Measurements from ENCODE around the gene TTC7B. TPM values are rescaled to one million over a fixed set of nuclear protein-coding genes. Genes with fewer than 3 reads are reported as not detected.
"Not testable (repeated sequence)": the region's sequence is repeated elsewhere in the genome, so short reads cannot be mapped to it uniquely, and the experiment has no call there.

The TTC7B gene
- total and polyA plus RNA-seq, 2 donors (not counting 1 experiment from before 2014, with no cell fraction given): 0.36 to 3.2 TPM

GRCh38 chr14:90844321-90844720 lies 28.1 kb upstream of the TTC7B start:
- no peaks in the 10 kb centered on the region for H3K27me3 Mint-ChIP-seq
- no peaks in the 10 kb centered on the region for H3K27me3 ChIP-seq (replicated peaks in 1 of 4; ENCODE audit: control extremely low read depth in 1 of 4, control insufficient read depth in 3 of 4, insufficient read depth in 4 of 4, low read length in 3 of 4)

GRCh38 chr14:90842726-90843125 lies 26.5 kb upstream of the TTC7B start:
- no peaks in the 10 kb centered on the region for H3K79me2 ChIP-seq (ENCODE audit: control insufficient read depth, insufficient read depth, low read length)
- POLR2A ChIA-PET: no interaction called here
- H3K27ac ChIP-seq (ENCODE audit: low read length in 2 of 2): no peak overlapping the region
- CTCF ChIA-PET: no interaction called here
- ATAC-seq (ENCODE audit: low read depth) (no peak), DNase-seq (no peak)
- no peaks in the 10 kb centered on the region for H4K20me1 ChIP-seq (ENCODE audit: control insufficient read depth, insufficient read depth, low read length, poor library complexity, severe bottlenecking)
- H3K9ac ChIP-seq (ENCODE audit: low read length): no peak overlapping the region
- H2AFZ ChIP-seq (ENCODE audit: insufficient read depth, low read depth, low read length, poor library complexity, severe bottlenecking): no peak overlapping the region
- no peaks in the 10 kb centered on the region for H3K36me3 ChIP-seq (replicated peaks in 1 of 2; ENCODE audit: control extremely low read depth in 1 of 2, control insufficient read depth in 1 of 2, extremely low read depth in 1 of 2, insufficient read depth in 2 of 2, low read length in 1 of 2)
- no peaks in the 10 kb centered on the region for H3K27me3 ChIP-seq (replicated peaks in 1 of 4; ENCODE audit: control extremely low read depth in 1 of 4, control insufficient read depth in 3 of 4, insufficient read depth in 4 of 4, low read length in 3 of 4)
- no peak overlapping the region for H3K27ac Mint-ChIP-seq
- TF ChIP-seq CTCF (IDR thresholded peaks at IDR 0.05) (no peak), EZH2 (IDR thresholded peaks at IDR 0.05; ENCODE audit: borderline replicate concordance, insufficient read depth, low read depth, low read length, poor library complexity, severe bottlenecking) (no peak)
- no peaks in the 10 kb centered on the region for H3K4me1 Mint-ChIP-seq
- no peak overlapping the region for H3K4me2 ChIP-seq (replicated peaks; ENCODE audit: low read depth, low read length, poor library complexity, severe bottlenecking)
- H3K9me3 ChIP-seq (ENCODE audit: control extremely low read depth in 1 of 3, control insufficient read depth in 2 of 3, insufficient read depth in 1 of 3, low read length in 2 of 3): peaks cover 0 to 3% (median 0%) of the 10 kb centered on the region in 3 donors
- intact Hi-C loops (cut with micrococcal nuclease): no loop called here
- 47% methylated on average over 4 of the region's 6 CpGs for WGBS (ENCODE audit: insufficient coverage)
- H3K9me3 Mint-ChIP-seq (ENCODE audit: insufficient read depth): peaks cover 2% of the 10 kb centered on the region
- no peak overlapping the region for H3K4me3 Mint-ChIP-seq
- no peaks in the 10 kb centered on the region for H3K27me3 Mint-ChIP-seq
- H3K4me1 ChIP-seq (ENCODE audit: control insufficient read depth in 2 of 2, insufficient read depth in 2 of 2, low read length in 2 of 2): no peaks in the 10 kb centered on the region
- H3K4me3 ChIP-seq (ENCODE audit: control extremely low read depth in 1 of 5, extremely low read depth in 1 of 5, insufficient read depth in 1 of 5, low read depth in 2 of 5, low read length in 4 of 5): no peak overlapping the region

More at GRCh38 chr14:90844321-90844720, 28.1 kb upstream of the TTC7B start:
- Histone ChIP-seq H4K20me1 (ENCODE audit: control insufficient read depth, insufficient read depth, low read length, poor library complexity, severe bottlenecking) (no peaks in the 10 kb centered on the region), H3K4me2 (replicated peaks; ENCODE audit: low read depth, low read length, poor library complexity, severe bottlenecking) (no peak overlapping the region), H3K4me1 (ENCODE audit: control insufficient read depth in 2 of 2, insufficient read depth in 2 of 2, low read length in 2 of 2) (no peaks in the 10 kb centered on the region), H3K4me3 (ENCODE audit: control extremely low read depth in 1 of 5, extremely low read depth in 1 of 5, insufficient read depth in 1 of 5, low read depth in 2 of 5, low read length in 4 of 5) (no peak overlapping the region), H2AFZ (ENCODE audit: insufficient read depth, low read depth, low read length, poor library complexity, severe bottlenecking) (no peak overlapping the region), H3K36me3 (replicated peaks in 1 of 2; ENCODE audit: control extremely low read depth in 1 of 2, control insufficient read depth in 1 of 2, extremely low read depth in 1 of 2, insufficient read depth in 2 of 2, low read length in 1 of 2) (no peaks in the 10 kb centered on the region), H3K27ac (ENCODE audit: low read length in 2 of 2) (no peak overlapping the region), H3K9me3 (ENCODE audit: control extremely low read depth in 1 of 3, control insufficient read depth in 2 of 3, insufficient read depth in 1 of 3, low read length in 2 of 3) (peaks cover 0 to 3% (median 0%) of the 10 kb centered on the region in 3 donors), H3K79me2 (ENCODE audit: control insufficient read depth, insufficient read depth, low read length) (no peaks in the 10 kb centered on the region), H3K9ac (ENCODE audit: low read length) (no peak overlapping the region)
- H3K9me3 Mint-ChIP-seq (ENCODE audit: insufficient read depth): peaks cover 2% of the 10 kb centered on the region
- H3K4me3 Mint-ChIP-seq: no peak overlapping the region
- 82% methylated on average over 2 of the region's 3 CpGs for WGBS (ENCODE audit: insufficient coverage)
- DNase-seq (no peak), ATAC-seq (ENCODE audit: low read depth) (no peak)
- no peaks in the 10 kb centered on the region for H3K4me1 Mint-ChIP-seq
- H3K27ac Mint-ChIP-seq: no peak overlapping the region
- CTCF ChIA-PET: no interaction called here
- intact Hi-C loops (cut with micrococcal nuclease): no loop called here
- TF ChIP-seq EZH2 (IDR thresholded peaks at IDR 0.05; ENCODE audit: borderline replicate concordance, insufficient read depth, low read depth, low read length, poor library complexity, severe bottlenecking): no peak
- TF ChIP-seq CTCF (IDR thresholded peaks at IDR 0.05): no peak
- POLR2A ChIA-PET: no interaction called here

DNA sequence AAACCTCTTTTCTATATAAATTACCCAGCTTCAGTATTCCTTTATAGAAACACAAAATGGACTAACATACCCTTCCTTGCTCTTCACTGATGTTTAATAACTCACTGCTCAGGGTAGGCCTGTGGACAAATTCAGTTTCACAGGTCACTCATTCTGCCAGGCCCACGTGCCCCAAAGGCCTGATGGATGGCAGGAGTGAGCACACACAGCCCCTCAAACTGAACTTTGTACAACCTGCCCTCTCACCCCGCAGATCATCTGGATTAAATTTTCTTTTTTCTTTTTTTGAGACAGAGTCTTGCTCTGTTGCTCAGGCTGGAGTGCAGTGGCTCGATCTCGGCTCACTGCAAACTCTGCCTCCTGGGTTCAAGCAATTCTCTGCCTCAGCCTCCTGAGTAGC lies 24.4 kb upstream of the TTC7B start:
- POLR2A ChIA-PET; H3K9me3 ChIP-seq (ENCODE audit: control extremely low read depth in 1 of 3, control insufficient read depth in 2 of 3, insufficient read depth in 1 of 3, low read length in 2 of 3); H3K4me3 ChIP-seq (ENCODE audit: control extremely low read depth in 1 of 5, extremely low read depth in 1 of 5, insufficient read depth in 1 of 5, low read depth in 2 of 5, low read length in 4 of 5); H3K27ac Mint-ChIP-seq; intact Hi-C loops (cut with micrococcal nuclease); H2AFZ ChIP-seq (ENCODE audit: insufficient read depth, low read depth, low read length, poor library complexity, severe bottlenecking); H3K27me3 Mint-ChIP-seq; H3K4me3 Mint-ChIP-seq; H3K4me1 Mint-ChIP-seq; H3K36me3 ChIP-seq (replicated peaks in 1 of 2; ENCODE audit: control extremely low read depth in 1 of 2, control insufficient read depth in 1 of 2, extremely low read depth in 1 of 2, insufficient read depth in 2 of 2, low read length in 1 of 2); H4K20me1 ChIP-seq (ENCODE audit: control insufficient read depth, insufficient read depth, low read length, poor library complexity, severe bottlenecking); DNase-seq; ATAC-seq (ENCODE audit: low read depth); H3K79me2 ChIP-seq (ENCODE audit: control insufficient read depth, insufficient read depth, low read length); CTCF ChIA-PET; H3K27ac ChIP-seq (ENCODE audit: low read length in 2 of 2); H3K4me1 ChIP-seq (ENCODE audit: control insufficient read depth in 2 of 2, insufficient read depth in 2 of 2, low read length in 2 of 2); H3K27me3 ChIP-seq (replicated peaks in 1 of 4; ENCODE audit: control extremely low read depth in 1 of 4, control insufficient read depth in 3 of 4, insufficient read depth in 4 of 4, low read length in 3 of 4); H3K4me2 ChIP-seq (replicated peaks; ENCODE audit: low read depth, low read length, poor library complexity, severe bottlenecking); H3K9me3 Mint-ChIP-seq (ENCODE audit: insufficient read depth); H3K9ac ChIP-seq (ENCODE audit: low read length): not testable (repeated sequence)
- WGBS (ENCODE audit: insufficient coverage): 94% methylated on average over 2 of the region's 4 CpGs
